B cell (primary cell): ENCODE data around the gene C4orf46. TPM values are rescaled to one million over a fixed set of nuclear protein-coding genes. Genes with fewer than 3 reads are reported as not detected.

Experiments used
- ATAC-seq: fragments of 200-7000 bp; cut with Tn5 transposase; one replicate; pipeline ENCODE4 v1.10.0; 2021; ENCODE audit warnings: low read depth, mild to moderate bottlenecking, moderate number of reproducible peaks, moderate library complexity
- CTCF ChIA-PET: fragments of 350-600 bp; sonication (Branson Sonifier 250); formaldehyde crosslinking; loops from one replicate; lab custom pipeline; 2021; ENCODE audit warnings: antibody characterized with exemption, inconsistent platforms; lab: Charles Lee
- POLR2A ChIA-PET: fragments of 350-600 bp; sonication (Branson Sonifier 250); formaldehyde crosslinking; loops from one replicate; lab custom pipeline; 2021; ENCODE audit warnings: antibody characterized with exemption; lab: Charles Lee
- DNase-seq: peaks from one replicate; pipeline ENCODE4 v3.0.0; 2013
- H2AFZ ChIP-seq: 2 replicates; pipeline ENCODE4 v1.6.1; 2012; ENCODE audit warnings: mild to moderate bottlenecking, low read depth, low read length; ENCODE audit not compliant: insufficient read depth, poor library complexity, severe bottlenecking
- H3K27ac ChIP-seq, 2 donors: 1 replicate in 1 of 2; 2 replicates in 1 of 2; pipeline ENCODE4 v1.5.1; 2012 to 2013; ENCODE audit warnings: low read length in 2 of 2, mild to moderate bottlenecking in 2 of 2, moderate library complexity in 1 of 2
- H3K27me3 ChIP-seq, 4 experiments: fragments of 200-600 bp in 1 of 4; sonication (generic) in 1 of 4; replicated peaks in 1 of 4; 1 replicate in 2 of 4; 2 replicates in 2 of 4; pipeline versions ENCODE4 v1.6.1 to v1.7.0; 2013 to 2016; ENCODE audit warnings: low read length in 3 of 4, mild to moderate bottlenecking in 2 of 4, mixed read lengths in 1 of 4, moderate library complexity in 1 of 4; ENCODE audit not compliant: insufficient read depth in 4 of 4, control insufficient read depth in 3 of 4; ENCODE audit errors: control extremely low read depth in 1 of 4
- H3K36me3 ChIP-seq, 2 experiments: replicated peaks in 1 of 2; 1 replicate in 1 of 2; 2 replicates in 1 of 2; pipeline versions ENCODE4 v1.6.1 to v1.7.1; 2013; ENCODE audit warnings: low read length in 1 of 2; ENCODE audit not compliant: insufficient read depth in 2 of 2, control insufficient read depth in 1 of 2; ENCODE audit errors: control extremely low read depth in 1 of 2, extremely low read depth in 1 of 2
- H3K4me1 ChIP-seq, 2 donors: fragments of 200-600 bp in 1 of 2; sonication (generic) in 1 of 2; 1 replicate in 1 of 2; 2 replicates in 1 of 2; pipeline versions ENCODE4 v1.5.1 to v1.6.1; 2013 to 2017; ENCODE audit warnings: low read length in 2 of 2; ENCODE audit not compliant: control insufficient read depth in 2 of 2, insufficient read depth in 2 of 2
- H3K4me2 ChIP-seq: replicated peaks from 2 replicates; pipeline ENCODE3; 2012; ENCODE audit warnings: mild to moderate bottlenecking, low read depth, low read length; ENCODE audit not compliant: poor library complexity, severe bottlenecking
- H3K4me3 ChIP-seq, 5 experiments: fragments of 200-600 bp in 1 of 5; sonication (generic) in 1 of 5; 1 replicate in 3 of 5; 2 replicates in 2 of 5; pipeline versions ENCODE4 v1.5.1 to v1.7.0; 2011 to 2016; ENCODE audit warnings: low read length in 4 of 5, mild to moderate bottlenecking in 4 of 5, low read depth in 2 of 5, control low read depth in 1 of 5, moderate library complexity in 1 of 5; ENCODE audit not compliant: insufficient read depth in 1 of 5; ENCODE audit errors: control extremely low read depth in 1 of 5, extremely low read depth in 1 of 5
- H3K79me2 ChIP-seq: fragments of 200-600 bp; sonication (generic); one replicate; pipeline ENCODE4 v1.6.0; 2016; ENCODE audit warnings: low read length; ENCODE audit not compliant: control insufficient read depth, insufficient read depth
- H3K9ac ChIP-seq: fragments of 200-600 bp; sonication (generic); 2 replicates; pipeline ENCODE4 v1.6.1; 2017; ENCODE audit warnings: mild to moderate bottlenecking, low read length, moderate library complexity
- H3K9me3 ChIP-seq, 3 donors: one replicate each; pipeline versions ENCODE4 v1.6.1 to v1.7.1; 2013; ENCODE audit warnings: low read length in 2 of 3; ENCODE audit not compliant: control insufficient read depth in 2 of 3, insufficient read depth in 1 of 3; ENCODE audit errors: control extremely low read depth in 1 of 3
- H4K20me1 ChIP-seq: 2 replicates; pipeline ENCODE4 v1.6.0; 2012; ENCODE audit warnings: mild to moderate bottlenecking, low read length; ENCODE audit not compliant: insufficient read depth, control insufficient read depth, poor library complexity, severe bottlenecking
- H3K27ac Mint-ChIP-seq: one replicate; pipeline ENCODE4 v1.8.0; 2021; ENCODE audit warnings: mixed read lengths
- H3K27me3 Mint-ChIP-seq: one replicate; pipeline ENCODE4 v1.8.0; 2021; ENCODE audit warnings: mixed read lengths
- H3K4me1 Mint-ChIP-seq: one replicate; pipeline ENCODE4 v1.8.0; 2021; ENCODE audit warnings: mixed read lengths
- H3K4me3 Mint-ChIP-seq: one replicate; pipeline ENCODE4 v1.8.0; 2021; ENCODE audit warnings: mixed read lengths
- H3K9me3 Mint-ChIP-seq: one replicate; pipeline ENCODE4 v1.8.0; 2022; ENCODE audit warnings: mixed read lengths; ENCODE audit not compliant: insufficient read depth
- EZH2 ChIP-seq: IDR thresholded peaks from 2 replicates; pipeline ENCODE4 v1.6.1; 2012; ENCODE audit warnings: borderline replicate concordance, low read depth, mild to moderate bottlenecking, moderate library complexity, low read length; ENCODE audit not compliant: insufficient read depth, poor library complexity, severe bottlenecking
- WGBS: methylation state at CpG from one replicate; pipeline ENCODE4 v1.1.5; 2013; ENCODE audit warnings: missing lambda C conversion rate; ENCODE audit not compliant: insufficient coverage; 5-methylcytosine and 5-hydroxymethylcytosine counted together
- intact Hi-C: fragments of 100-400 bp; cut with micrococcal nuclease; formaldehyde crosslinking; loops from one replicate; pipeline ENCODE4 v1.10.0; 2022
- polyA plus RNA-seq: library from polyadenylated mRNA; depleted of rRNA; stranded (reverse); fragments of >200 nt; gene quantifications from 2 replicates; pipeline ENCODE4 v1.2.3, GENCODE V29; 2012
- total RNA-seq, 2 donors: library from RNA; stranded (reverse); fragments of 120-200 nt in 1 of 2; gene quantifications; 1 replicate in 1 of 2; 2 replicates in 1 of 2; pipeline versions ENCODE4 v1.2.3 to v1.2.4, GENCODE V29; 2013 to 2022
- TF ChIP-seq, protein P1 (sequence below): fragments of 200-600 bp; IDR thresholded peaks from one replicate; pipeline ENCODE4 v1.8.0; 2022; ENCODE audit warnings: antibody characterized with exemption, mild to moderate bottlenecking

The C4orf46 gene
- total and polyA plus RNA-seq, 2 donors (not counting 1 experiment from before 2014, with no cell fraction given), result 3.8 to 4.6 TPM

DNA sequence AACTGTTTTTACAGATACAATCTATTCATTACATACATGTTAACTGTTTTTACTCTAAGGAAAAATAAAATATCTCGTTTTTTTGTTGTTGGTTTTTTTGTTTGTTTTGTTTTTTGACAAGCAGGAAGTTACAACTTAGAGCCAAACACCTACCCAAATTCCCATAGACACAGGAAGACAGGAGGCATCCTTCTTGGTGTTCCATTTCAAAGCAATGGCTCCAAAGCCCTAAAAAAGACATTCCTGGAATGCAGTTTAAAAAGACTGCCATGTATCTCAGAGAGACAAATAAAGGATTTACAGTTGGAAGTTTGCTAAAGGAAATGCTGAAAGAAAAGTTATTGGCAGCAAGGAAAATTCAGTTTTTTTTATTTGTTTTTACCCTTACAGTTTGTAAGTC is 17.1 kb upstream of the C4orf46 start:
- Histone ChIP-seq H3K79me2 (no peaks in the 10 kb centered on the region), H4K20me1 (no peaks in the 10 kb centered on the region), H3K27me3 (no peaks in the 10 kb centered on the region), H3K4me2 (no peak overlapping the region), H3K4me1 (no peaks in the 10 kb centered on the region), H3K9ac (no peak overlapping the region), H3K9me3 (no peaks in the 10 kb centered on the region), H3K36me3 (peaks cover 3 to 8% of the 10 kb centered on the region in 2 experiments), H3K4me3 (no peak overlapping the region), H2AFZ (no peak overlapping the region), H3K27ac (no peak overlapping the region)
- no peaks in the 10 kb centered on the region for H3K27me3 Mint-ChIP-seq
- ChIA-PET CTCF (no interaction called here), POLR2A (no interaction called here)
- ATAC-seq, result no peak
- no peaks in the 10 kb centered on the region for H3K4me1 Mint-ChIP-seq
- intact Hi-C loops, result no loop called here
- no peaks in the 10 kb centered on the region for H3K9me3 Mint-ChIP-seq
- H3K4me3 Mint-ChIP-seq, result no peak overlapping the region
- TF ChIP-seq EZH2, result no peak
- TF ChIP-seq, protein P1, sequence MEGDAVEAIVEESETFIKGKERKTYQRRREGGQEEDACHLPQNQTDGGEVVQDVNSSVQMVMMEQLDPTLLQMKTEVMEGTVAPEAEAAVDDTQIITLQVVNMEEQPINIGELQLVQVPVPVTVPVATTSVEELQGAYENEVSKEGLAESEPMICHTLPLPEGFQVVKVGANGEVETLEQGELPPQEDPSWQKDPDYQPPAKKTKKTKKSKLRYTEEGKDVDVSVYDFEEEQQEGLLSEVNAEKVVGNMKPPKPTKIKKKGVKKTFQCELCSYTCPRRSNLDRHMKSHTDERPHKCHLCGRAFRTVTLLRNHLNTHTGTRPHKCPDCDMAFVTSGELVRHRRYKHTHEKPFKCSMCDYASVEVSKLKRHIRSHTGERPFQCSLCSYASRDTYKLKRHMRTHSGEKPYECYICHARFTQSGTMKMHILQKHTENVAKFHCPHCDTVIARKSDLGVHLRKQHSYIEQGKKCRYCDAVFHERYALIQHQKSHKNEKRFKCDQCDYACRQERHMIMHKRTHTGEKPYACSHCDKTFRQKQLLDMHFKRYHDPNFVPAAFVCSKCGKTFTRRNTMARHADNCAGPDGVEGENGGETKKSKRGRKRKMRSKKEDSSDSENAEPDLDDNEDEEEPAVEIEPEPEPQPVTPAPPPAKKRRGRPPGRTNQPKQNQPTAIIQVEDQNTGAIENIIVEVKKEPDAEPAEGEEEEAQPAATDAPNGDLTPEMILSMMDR, result no peak
- WGBS, result no CpG with 5 or more reads among the region's 1 CpG
- H3K27ac Mint-ChIP-seq, result no peak overlapping the region
- DNase-seq, result no peak

DNA sequence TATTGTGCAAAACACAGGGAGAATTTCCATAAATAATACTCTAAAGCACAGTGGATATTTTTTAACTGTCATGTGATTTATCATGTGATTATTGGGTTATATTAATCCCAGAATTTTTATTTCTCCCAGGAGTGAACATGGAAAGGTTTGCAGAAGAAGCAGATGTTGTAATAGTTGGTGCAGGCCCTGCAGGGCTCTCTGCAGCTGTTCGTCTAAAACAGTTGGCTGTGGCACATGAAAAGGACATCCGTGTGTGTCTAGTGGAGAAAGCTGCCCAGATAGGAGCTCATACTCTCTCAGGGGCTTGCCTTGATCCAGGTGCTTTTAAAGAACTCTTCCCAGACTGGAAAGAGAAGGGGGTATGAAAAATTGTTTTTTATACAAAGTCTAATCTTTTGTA is 10.4 kb upstream of the C4orf46 start:
- ChIA-PET POLR2A (no interaction called here), CTCF (interaction anchor here (1.4 kb wide), 1 partner anchor 15 kb away, joined by 3 read pairs; no protein-coding TSS in a partner anchor)
- peaks cover 4% of the 10 kb centered on the region for H3K79me2 ChIP-seq
- H3K27ac Mint-ChIP-seq, result no peak overlapping the region
- no peak for ATAC-seq
- no peak overlapping the region for H3K27ac ChIP-seq
- no peaks in the 10 kb centered on the region for H3K27me3 ChIP-seq
- no peak overlapping the region for H3K9ac ChIP-seq
- no peaks in the 10 kb centered on the region for H3K4me1 Mint-ChIP-seq
- no peak overlapping the region for H3K4me3 ChIP-seq
- no peaks in the 10 kb centered on the region for H3K4me1 ChIP-seq
- no peaks in the 10 kb centered on the region for H4K20me1 ChIP-seq
- intact Hi-C loops, result no loop called here
- DNase-seq, result no peak
- no peak overlapping the region for H3K4me3 Mint-ChIP-seq
- no peak overlapping the region for H2AFZ ChIP-seq
- H3K36me3 ChIP-seq, result peaks cover 1 to 6% of the 10 kb centered on the region in 2 experiments
- 100% methylated on average over 2 of the region's 2 CpGs for WGBS
- H3K4me2 ChIP-seq, result no peak overlapping the region
- TF ChIP-seq EZH2, result no peak
- TF ChIP-seq, protein P1, result no peak
- H3K9me3 Mint-ChIP-seq, result no peaks in the 10 kb centered on the region
- no peaks in the 10 kb centered on the region for H3K9me3 ChIP-seq
- no peaks in the 10 kb centered on the region for H3K27me3 Mint-ChIP-seq
